ENCODE measurements around the gene KCNT1.

Gene KCNT1

DNA sequence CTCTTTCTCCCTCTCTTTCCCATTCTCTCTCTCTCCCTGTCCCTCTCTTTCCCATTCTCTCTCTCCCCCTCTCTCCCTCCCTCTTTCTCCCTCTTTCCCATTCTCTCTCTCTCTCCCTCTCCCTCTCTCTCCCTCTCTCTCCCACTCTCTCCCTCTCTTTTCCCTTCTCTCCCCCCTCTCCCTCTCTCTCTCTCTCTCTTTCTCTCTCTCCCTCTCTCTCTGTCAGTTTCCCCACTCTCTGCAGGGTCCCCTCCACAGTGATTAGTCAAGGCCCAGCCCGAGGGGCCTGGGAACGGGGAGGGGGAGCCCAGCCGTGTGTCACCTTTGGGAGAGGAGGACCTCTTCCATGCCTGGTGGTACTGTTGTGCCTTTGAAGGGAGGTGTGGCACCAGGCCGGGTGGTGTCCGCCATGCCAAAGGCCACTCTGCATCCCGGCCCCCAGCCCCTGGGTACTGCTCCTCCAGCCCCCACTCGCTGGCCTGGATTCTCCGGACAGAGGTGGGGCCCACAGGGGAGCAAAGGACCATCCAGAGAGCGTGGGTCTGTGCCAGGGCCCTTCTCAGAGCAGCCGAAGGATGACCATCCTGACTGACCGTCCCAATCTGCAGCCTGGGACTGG, 25.4 kb downstream of the KCNT1 start:
- no peak for DNase-seq (ENCODE audit: low read depth)

DNA sequence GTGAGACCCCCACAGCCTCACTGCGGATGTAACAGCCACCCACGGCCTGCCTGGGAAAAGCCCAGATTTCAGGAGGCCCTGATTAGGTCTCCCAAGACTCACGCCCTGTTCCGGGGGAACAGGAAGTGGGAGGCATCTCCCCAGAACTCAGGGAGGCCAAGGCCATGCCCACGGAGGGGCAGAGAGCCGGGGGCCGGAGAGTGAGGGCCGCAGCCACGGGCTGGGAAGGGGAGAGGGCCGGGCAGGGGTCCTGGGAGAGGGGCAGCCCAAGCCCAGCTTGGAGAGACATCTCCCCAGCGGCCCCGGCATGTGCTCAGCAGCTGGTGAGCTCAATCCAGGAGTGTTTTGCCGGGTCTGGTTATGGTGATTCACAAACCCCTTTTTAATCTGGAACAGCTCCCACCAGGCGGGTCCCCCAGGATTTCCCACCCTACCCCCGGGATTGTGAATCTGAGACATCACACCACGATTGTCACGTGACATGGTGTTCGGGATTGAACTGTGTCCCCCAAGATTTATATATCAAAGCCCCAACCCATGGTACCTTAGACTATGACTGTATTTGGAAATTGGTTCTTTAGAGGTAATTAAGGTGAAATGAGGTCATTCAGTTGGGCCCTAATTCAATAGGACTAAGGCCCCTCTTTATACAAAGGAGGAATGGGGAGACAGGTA, 26.6 kb downstream of the KCNT1 start:
- DNase-seq (ENCODE audit: low read depth) = no peak

DNA sequence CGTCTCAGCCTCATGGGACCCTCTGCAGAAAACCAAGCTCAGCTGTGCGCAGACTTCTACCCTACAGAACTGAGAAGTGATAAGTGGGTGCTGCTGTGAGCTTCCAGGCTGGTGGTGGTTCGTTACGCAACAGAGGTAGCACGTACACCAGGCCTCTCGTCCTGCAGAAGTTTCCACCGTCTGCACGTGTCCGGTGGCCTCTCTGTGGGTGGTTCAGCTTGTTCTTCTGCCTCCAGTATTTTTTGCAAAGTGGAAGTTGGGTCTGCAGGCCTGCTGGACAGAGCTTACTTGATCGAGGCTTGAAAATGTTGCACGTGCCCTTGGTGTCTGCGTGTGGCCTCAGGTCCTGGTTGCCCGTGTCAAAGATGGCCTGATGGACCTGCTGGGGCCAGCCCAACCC, 27.5 kb downstream of the KCNT1 start:
- DNase-seq (ENCODE audit: low read depth) = no peak

DNA sequence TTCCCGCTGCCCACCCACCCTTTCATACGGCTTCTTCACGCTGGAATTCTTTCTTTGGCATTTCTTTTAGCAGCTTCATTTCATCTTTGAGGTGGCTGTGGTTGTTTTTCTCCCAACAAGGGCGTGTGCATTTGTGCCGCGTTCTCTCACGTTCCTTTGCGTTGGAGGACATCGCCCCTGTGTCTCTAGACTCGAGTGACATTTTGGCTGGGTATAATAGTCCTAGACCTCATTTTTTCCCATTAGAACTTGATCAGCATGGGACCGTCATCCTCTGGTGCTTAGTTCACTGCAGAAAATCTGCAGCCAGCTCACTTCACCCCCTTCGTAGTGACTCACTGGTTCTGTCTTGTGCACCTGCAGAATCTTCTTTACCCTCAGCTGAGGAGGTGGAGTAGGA, 29.5 kb downstream of the KCNT1 start:
- DNase-seq (ENCODE audit: low read depth) = no peak

DNA sequence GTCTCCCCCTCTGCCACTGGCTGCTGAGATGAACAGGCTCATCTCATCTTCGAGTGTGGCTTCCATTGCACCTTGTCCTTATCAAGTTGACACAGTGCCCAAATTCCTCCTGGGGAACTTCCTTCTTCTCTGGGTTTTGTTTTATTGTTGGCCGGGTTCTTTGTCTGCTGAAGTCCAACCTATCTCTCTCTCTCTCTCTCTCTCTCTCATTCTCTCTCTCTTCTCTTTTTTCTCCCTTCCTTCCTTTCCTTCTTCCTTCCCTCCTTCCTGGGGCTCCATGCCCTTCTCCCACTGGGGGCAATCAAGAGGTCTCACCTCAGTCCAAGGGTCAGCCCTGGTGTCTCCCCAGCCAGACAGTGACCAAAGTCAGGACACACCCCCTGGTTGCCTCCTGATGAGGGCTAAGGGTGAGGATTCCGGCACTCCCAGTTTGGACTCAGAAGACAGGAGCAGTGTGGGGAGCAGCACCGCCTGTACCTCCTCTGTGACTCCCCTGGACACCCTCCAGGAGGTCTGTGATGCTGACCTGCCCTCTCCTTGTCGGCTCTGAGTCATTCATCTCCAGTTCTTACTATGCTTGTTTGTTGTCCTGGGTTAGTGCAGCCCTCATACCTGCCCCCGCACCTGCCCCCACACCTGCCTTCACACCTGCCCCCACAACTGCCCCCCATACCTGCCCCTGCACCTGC, 30.7 kb downstream of the KCNT1 start:
- DNase-seq (ENCODE audit: low read depth) = no peak

DNA sequence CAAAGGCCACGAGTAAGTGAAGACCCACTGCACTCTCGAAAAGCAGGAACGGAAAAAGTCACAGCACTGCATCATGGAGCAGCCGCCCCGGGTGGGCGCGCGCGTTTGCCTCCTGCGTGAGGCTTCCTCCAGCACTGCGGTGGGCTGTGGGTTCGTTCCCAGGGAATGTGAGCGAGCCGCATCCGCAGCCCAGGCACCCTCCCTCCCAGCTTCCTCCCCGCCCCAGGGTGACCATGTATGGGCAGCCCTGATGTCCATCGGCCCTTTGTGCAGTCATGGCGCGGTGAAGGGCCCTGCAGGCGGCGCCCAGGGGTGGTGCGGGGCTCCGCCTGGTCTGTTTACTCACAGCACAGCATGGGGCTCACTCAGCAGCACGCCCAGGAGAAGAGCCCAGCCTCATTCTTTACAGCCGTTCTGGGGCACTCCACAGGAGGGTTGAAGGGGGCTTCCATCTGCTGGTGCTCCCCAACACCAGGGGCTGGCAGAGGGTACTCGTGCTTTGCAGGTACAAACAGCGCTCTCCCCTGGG, 32.7 kb downstream of the KCNT1 start:
- DNase-seq (ENCODE audit: low read depth) = no peak

DNA sequence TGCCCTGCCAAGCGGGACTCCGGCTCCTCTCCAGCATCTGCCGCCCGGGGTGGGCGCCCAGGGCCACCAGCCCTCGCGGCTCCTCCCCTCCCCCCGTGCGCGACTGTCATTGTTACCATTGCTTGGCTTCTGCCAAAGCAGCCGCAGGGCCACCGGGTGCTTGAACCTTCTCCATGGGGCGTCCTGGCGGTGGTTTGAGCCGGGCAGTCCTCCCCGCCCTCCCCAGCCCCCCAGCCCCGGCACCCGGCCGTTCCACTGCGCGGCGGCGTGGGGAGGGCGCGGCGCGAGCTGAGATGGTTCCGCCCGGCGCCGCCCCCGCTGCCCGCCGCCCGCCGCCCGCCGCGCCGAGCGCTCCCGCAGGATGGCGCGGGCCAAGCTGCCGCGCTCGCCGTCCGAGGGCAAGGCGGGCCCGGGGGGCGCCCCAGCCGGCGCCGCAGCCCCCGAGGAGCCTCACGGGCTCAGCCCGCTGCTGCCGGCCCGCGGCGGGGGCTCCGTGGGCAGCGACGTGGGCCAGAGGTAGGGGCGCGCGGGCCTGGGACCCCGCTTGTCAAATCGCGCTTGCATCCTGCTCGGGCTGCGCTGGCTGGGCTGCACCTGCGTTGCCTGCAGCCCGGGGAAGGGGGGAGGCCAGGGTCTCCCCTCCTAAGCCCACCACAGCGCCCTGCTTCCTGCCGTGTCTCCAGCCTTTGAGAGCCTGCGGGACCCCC, 34.4 kb downstream of the KCNT1 start:
- DNase-seq (ENCODE audit: low read depth) = no peak

DNA sequence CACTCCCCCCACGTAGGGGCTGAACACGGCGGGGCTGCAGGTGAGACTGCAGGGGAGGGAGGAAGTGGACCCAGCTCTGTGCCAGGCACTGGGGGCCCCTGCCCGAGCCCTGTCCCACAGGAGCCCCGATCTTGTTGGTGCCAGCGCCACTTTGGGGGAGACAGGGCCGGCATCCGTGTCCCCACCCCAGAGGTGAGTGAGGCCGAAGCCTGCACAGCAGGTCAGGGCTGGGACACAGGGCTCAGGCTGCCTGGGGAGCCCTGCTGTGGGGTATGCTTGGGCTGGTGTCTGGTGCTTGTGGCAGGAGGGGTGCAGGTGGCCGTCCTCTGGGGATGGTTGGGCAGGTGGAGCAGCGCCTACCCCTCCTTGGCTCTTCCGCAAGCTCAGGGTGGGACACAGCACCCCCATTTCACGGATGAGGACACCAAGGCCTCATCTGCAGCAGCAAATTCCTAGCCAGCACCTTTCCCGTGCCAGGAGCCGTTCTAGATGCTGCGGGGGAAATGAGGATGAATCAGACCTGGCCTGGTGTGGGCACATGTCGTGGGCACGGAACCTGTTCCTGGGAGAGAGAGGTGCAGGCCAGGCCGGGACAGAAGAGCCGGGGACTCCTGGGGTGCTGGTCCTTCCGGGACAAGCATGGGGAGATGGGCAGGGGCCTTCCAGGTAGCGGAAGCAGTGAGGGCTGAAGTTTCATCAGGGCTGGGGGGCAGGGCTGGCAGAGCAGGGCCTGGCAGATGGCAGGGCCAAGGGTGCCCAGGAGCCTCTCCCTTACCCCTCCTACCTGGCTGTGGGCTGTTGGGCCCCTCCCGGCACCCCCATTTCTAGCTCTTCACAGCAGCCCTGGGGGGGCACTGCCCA, 35.2 kb downstream of the KCNT1 start:
- no peak for DNase-seq (ENCODE audit: low read depth)

DNA sequence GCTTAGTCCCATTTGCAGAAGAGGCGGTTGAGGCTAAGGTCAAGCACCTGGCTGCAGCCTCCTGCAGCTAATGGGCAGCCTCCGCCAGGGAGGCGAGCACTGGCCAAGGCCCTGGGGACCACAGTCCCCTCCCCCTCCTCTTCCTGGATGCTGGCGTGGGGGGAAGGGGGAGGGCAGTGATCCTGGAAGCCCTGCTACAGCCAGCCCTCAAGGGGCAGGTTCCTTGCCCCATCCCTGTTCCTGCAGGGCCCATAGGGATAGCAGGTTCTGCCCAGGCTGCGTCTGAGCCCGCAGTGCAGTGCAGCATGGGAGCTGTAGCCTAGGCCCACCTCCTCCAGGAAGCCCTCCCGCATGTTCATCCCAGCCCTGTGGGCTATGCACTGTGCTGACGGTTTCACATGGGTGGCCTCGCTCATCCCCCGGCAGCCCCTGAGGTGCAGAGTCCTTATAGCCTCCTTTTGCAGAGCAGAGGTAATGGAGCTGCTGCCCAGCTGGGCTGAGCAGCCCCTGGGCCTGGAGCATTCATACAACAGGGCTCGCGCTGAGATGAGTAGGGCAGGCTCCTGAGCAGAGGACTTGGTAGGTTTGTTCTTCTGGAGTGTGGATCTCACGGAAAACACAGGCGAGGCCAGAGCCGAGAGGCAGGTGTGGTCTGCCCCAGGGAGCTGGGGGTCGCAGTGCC, 36.0 kb downstream of the KCNT1 start:
- DNase-seq (ENCODE audit: low read depth) = no peak

DNA sequence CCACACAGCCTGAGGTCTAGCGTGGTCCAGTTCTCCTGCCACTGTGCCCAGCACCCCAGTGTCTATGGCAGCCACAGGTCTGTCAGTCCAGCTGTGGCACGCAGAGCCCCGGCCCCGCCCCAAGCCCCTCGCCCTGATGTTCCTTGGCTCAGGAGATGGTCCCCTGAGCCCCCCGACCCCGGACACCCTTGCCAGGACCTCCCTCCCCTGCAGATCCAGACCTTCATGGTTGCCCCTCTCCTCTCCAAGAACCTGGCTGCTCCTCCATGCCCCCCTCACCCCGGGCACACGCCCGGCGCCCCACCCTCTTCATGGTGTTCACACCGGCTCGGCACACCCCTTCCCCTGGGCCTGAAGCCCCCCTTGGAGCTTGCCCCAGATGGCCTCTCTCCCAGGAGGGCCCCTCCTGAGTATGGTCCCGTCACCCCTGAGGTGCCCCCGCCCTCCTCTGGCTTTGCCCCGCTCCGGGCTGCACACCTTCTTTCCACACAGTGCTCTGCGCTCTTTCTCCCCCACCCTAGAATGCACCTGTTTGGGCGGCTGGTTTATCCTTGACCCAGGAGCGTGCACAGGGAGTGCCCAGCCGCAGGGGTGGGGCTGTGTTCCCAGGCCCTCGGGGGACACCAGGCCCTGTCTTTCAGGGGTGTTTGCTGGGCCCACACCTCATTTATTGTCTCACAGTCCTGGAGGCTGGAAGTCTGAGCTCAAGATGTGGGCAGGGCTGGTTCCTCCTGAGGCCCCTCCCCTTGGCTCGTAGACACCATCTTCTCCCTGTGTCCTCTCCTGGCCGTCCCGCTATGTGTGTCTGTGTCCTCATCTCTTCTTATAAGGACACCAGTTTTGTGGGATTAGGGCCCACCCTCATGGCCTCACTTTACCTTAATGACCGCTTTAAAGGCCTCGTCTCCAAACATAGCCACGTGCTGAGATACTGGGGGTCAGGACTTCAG, 37.6 kb downstream of the KCNT1 start:
- DNase-seq (ENCODE audit: low read depth) = no peak

DNA sequence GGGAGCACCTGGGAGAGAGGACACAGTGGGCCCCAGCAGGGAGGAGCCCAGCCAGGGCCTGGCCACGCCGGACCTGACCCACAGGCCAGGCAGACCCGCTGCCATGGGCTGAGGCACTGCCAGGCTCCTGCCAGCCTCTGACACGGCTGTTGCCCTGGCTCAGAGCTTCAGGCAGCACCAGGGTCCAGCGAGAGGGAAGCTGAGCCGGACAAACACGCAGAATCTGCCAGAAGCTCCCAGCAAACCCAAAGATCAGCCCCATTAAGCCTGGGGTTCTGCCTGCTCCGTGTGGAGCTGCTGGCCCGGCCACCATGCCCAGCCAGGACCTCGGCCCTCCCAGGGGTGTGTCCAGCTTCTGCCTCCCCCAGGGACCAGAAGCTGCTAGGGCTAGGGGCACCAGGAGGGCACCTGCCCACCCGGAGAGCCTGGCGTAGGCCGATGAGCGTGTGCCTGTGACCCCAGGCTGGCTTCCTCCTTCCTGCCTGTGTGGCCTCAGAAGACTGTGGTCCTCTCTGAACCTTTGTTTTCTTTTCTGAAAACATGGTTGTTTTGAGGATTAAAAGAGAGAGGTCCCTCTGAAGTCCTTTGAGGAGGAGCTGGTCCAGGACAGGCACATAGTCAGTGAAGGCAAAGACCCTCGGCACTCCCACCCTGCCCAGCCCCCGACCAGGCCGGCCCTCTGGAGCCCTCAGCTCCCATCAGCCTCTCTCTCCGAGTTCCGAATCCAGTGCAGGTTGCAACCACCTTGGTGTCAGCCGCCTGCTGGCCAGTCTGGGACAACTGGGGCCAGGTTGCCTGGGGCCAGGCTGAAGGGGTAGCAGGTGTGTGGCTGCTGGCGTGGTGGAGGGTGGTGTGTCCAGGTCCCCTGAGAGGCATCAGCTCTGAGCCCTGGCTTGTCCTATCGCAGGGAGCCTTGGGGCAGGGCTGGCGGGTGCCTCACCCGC, 39.6 kb downstream of the KCNT1 start:
- no peak for DNase-seq (ENCODE audit: low read depth)

DNA sequence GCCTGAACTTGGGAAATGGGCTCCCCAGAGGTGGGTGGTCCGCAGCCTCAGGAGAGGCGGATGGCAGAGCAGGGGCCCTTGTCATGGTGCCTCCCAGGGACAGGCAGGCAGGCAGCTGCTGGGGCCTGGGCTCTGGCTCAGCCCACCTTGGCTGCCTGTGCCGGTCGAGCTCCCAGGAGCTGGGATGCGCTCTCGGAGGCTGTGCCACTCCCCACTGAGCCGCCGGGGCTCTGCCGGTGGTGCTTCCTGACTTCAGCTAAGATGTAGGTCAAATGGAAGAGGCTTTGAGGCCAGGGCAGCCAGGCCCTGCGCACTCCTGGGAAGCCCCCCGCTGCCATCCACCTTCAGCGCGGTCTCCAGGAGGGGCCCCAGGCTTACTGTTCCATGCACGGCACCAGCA, 41.0 kb downstream of the KCNT1 start:
- no peak for DNase-seq (ENCODE audit: low read depth)

DNA sequence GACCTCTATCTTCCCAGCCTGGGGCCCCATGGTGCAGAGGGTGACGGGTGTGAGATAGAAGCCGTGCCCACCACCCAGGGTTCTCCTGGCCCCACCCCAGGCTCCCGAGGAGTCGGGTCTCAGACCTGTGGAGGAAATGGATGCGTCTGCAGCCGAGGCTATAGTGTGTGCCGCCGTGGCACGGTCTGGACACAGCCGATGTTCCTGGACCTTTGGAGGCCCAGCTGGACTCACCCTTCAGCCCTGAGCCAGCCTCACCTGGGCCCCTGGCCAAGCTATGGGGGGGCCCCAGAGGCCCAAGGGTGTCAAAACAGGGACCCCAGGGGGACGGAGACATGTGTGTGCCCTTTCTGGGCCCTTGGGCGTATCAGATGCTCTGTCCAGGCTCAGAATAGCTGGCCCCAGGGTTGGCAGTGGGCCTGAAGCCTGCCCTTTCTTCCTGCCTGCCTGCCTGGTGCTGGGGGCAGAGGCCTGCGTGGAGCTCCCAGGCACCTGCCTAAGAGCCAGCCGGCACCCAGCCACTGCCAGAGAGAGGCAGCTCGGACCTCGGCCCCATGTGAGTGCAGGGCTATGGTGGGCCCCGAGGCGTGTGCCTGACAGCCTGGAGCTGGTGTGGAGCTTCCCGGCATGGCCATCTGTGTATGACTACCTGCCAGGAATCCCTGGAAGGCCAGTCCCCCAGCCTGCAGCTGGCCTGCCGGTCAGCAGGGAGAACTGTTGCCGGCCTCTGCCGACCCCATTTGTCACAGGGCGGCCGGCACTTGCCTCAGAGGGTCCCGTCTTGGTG, 41.8 kb downstream of the KCNT1 start:
- no peak for DNase-seq (ENCODE audit: low read depth)

DNA sequence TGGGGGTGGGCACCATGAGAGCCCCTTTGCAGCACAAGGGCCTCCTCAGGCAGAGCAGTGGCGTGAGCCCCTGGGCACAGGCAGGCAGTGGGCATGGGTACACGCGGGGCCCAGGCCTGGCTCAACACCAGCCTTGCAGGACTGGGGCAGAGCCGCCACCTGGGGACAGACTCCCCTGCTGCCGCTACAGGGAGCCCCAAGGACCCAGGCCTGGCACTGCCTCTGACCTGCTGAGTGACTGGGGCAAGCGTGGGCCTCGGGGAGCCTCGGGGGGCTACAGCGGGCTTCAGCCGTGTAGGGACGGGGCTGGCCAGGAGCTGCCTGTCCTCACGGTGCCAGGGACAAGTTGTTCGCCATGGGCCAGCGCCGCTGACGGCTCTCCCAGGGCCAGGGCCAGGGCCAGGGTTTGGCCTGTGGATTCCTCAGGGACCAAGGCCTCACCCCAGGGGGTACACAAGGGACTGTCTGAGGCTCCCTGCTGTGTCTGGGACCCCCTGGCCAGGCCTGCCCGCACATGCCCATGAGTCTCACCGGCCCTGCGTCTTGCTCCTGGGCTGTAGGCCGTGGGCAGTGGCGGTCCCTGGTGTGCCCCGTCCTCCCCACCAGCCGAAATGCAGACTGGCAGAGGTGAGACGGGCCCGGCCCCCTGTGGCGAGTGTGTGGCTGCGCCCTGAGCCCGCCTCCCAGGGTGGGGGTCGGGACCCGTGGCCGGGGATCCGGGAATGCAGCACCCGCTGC, 42.5 kb downstream of the KCNT1 start:
- DNase-seq (ENCODE audit: low read depth) = no peak

DNA sequence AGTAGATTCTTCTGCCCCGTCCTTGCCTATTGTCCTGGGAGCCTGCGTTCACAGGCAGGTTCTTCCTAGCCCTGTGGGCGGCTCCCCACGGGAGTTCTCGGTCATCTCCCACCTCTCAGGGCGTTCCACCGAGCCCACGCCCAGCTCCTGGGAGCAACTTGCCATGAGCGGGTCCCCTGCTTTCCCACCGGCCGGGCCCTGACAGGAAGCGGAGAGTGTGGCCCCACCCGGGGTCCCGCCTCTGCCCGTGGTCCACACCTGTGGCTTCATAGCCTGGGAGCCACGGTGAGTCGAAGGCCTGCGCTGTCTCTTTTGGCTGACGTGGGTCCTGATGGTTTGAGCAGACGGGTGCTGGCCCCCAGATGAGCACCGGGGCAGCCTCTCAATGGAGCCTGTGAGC, 43.2 kb downstream of the KCNT1 start:
- DNase-seq (ENCODE audit: low read depth) = no peak

DNA sequence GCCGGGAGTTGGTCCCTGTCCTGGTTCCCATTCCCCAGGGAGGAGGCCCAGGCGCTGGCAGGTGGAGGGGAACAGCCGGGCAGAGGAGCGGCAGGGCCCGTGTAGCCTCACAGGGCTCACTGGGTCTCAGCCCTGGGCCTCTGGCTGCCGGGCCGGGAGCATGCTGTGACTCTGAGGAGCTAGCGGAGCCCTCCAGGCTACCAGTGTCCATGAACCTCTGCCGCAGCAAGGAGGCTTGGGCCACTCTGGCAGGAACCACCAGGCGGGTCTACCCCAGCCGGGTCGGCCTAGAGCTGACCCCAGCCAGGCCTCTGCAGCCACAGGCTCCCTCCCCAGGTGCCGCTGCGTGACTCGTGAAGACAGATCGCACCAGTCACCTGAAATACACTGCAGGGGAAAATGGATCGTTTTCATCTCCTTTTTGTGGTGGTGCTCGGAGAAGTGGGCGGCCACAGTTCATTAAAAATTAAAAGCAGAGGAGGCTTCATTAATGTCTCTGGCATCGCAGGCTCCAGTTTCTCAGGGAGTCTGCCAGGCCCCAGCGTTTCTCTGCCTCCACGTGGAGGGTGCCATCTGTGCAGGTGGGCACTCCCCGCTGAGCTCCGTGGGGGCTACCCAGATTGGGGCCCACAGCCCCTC, 43.8 kb downstream of the KCNT1 start:
- DNase-seq (ENCODE audit: low read depth) = no peak

DNA sequence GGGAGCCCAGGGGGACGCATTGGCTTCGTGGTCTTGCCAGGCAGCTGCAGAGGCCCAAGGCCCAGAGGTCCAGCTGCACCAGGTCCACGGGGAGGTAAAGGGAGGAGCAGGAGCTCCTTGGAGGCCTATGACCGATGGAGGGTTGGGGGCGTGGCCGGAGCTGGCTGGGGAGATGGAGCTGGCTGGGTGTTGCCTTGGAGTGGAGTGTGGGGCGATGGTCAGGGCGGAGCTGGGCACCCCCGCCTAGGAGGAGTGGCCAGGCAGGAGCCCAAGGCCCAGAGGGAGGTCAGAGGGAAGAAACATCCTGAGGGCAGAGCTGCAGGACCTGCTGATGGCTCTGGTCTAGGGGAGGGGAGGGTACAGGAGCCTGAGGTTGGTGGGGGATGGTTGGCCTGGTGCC, 44.6 kb downstream of the KCNT1 start:
- no peak for DNase-seq (ENCODE audit: low read depth)

Measured in activated gamma-delta T cell treated with anti-CD3 and anti-CD28 coated beads, Interleukin-2, amount 50 U/mL, for 16 hours (primary cell).